Activated naive CD4-positive, alpha-beta T cell treated with anti-CD3 and anti-CD28 coated beads, Interleukin-2, amount 50 U/mL, for 16 hours (primary cell): ENCODE data around the gene LRIG1.

ENCODE experiments used
- DNase-seq: peaks from one replicate; pipeline ENCODE4 v3.0.0-alpha.2; 2020

The LRIG1 gene

DNA sequence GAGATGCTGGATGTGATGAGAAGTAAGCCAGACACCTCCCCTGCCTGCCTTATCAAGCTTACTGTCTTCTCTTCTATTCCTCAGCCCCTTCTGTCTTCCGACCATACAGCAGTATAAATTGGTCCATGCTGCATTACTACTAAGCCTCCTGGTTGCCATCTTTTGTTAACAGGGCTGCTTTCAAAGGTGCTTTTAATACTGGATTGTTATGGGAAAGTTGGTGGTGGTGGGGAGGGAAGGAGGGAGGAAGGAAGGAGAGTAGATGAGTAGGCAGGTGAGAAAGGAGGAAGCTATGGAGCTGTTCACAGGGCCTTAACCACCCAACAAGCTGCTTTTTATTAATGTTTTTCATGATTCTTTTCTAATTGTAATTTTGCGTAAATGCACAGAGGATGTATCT lies 165.2 kb downstream of the LRIG1 start:
- no peak for DNase-seq
